ENCODE results near the gene GMPPA.

The GMPPA gene

DNA sequence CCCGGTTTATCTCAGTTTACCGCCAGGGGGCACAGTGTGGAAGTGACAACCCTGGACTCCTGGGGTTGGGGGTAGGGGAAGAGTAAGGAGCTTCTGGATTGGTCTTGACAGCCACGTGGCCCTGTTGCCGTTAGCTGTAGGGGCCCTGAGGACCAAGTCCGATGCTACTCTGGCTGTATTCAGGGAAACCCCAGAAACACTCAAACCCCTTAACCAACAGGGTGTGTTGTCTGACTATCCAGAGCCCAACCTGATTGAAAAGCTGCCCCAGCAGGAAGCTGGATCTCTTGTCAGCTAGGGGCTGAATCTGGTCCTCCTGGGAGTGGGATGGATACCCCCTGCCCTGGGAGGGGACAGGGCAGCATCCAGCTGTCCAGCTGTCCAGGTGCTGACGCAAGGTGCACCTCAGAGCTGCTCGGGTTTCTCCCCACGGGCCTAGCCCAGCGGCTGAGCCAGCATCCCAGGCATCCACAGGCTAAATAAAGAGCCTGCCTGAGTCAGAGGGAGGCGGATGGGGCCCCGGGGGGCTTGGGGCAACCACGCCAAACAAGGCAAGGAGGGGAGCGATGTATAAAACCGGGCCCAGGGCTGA lies 3.1 kb upstream of the GMPPA start:
- DNase-seq = peak; percentile 90
- TF ChIP-seq, protein P1, sequence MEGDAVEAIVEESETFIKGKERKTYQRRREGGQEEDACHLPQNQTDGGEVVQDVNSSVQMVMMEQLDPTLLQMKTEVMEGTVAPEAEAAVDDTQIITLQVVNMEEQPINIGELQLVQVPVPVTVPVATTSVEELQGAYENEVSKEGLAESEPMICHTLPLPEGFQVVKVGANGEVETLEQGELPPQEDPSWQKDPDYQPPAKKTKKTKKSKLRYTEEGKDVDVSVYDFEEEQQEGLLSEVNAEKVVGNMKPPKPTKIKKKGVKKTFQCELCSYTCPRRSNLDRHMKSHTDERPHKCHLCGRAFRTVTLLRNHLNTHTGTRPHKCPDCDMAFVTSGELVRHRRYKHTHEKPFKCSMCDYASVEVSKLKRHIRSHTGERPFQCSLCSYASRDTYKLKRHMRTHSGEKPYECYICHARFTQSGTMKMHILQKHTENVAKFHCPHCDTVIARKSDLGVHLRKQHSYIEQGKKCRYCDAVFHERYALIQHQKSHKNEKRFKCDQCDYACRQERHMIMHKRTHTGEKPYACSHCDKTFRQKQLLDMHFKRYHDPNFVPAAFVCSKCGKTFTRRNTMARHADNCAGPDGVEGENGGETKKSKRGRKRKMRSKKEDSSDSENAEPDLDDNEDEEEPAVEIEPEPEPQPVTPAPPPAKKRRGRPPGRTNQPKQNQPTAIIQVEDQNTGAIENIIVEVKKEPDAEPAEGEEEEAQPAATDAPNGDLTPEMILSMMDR (IDR thresholded peaks at IDR 0.05; ENCODE audit: low read depth, low read length) = peak; percentile 61
- Histone ChIP-seq H3K27ac (peak overlapping the region; percentile 32), H3K9me3 (ENCODE audit: severe bottlenecking) (no peaks in the 10 kb centered on the region), H3K4me3 (ENCODE audit: low read depth, low read length) (no peak overlapping the region), H3K36me3 (no peaks in the 10 kb centered on the region), H3K27me3 (ENCODE audit: insufficient read depth, low read depth, severe bottlenecking) (no peaks in the 10 kb centered on the region)

DNA sequence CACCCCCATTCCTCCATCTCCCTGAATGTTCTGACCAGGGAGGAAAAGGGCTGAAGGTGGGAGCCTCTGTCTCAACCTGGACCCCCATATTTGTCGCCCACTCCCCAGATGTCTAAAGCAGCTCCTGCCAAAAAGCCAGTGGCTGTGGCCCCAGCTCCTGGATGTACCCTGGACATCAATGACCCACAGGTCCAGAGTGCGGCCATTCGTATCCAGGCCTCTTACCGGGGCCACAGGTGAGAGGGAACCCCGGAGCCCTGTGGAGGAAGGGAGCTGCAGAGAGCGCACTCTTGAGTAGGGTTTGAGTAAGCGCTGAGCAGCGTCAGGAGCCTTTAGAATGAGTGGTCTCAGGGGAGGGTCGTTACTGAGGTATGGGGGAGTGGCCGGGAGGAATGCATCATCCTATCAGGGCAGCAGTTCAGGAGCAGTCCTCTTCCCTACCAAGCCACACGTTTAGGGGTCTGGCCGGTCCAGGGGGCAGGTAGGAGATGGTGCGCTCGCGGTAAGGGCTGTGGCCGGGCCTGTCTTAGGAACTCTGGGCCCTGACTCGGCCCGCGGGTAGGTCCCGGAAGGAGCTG lies 2.4 kb upstream of the GMPPA start:
- TF ChIP-seq, protein P1 (IDR thresholded peaks at IDR 0.05; ENCODE audit: low read depth, low read length) = no peak
- H3K9me3 ChIP-seq (ENCODE audit: severe bottlenecking) = no peaks in the 10 kb centered on the region
- peak overlapping the region; percentile 32 for H3K27ac ChIP-seq
- no peaks in the 10 kb centered on the region for H3K27me3 ChIP-seq (ENCODE audit: insufficient read depth, low read depth, severe bottlenecking)
- DNase-seq = no peak
- no peaks in the 10 kb centered on the region for H3K36me3 ChIP-seq
- no peak overlapping the region for H3K4me3 ChIP-seq (ENCODE audit: low read depth, low read length)

DNA sequence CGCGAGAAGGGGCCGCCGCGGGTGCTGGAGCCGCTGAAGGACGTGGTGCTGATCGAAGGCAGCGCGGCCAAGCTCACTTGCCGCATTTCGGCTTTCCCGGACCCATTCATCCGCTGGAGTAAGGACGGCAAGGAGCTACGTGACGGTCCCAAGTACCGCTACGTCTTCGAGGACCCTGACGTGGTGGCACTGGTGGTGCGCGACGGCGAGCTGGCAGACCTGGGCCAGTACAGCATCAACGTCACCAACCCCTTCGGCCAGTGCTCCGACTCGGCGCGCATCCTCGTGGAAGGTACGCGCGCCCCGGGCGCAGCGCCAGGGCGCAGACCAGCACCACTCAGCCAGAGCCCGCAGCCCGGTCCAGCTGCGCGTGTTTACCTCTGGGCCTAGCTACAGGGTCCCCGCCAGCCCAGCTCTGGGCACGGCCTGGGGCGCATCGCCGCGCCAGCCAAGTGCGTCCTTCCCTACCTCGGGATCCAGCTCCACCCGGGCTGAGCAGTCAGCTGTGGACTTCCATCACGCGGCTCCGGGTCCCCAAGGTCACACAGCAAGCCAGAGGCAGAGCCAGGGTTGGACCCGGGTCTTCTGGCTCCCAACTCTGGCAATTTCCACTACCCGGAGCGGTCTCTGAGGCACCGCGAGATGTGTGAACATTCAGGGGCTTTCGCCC lies 1.7 kb upstream of the GMPPA start:
- Histone ChIP-seq H3K27me3 (ENCODE audit: insufficient read depth, low read depth, severe bottlenecking) (no peaks in the 10 kb centered on the region), H3K36me3 (no peaks in the 10 kb centered on the region), H3K9me3 (ENCODE audit: severe bottlenecking) (no peaks in the 10 kb centered on the region), H3K27ac (peak overlapping the region; percentile 86), H3K4me3 (ENCODE audit: low read depth, low read length) (no peak overlapping the region)
- no peak for DNase-seq
- TF ChIP-seq, protein P1 (IDR thresholded peaks at IDR 0.05; ENCODE audit: low read depth, low read length) = no peak

DNA sequence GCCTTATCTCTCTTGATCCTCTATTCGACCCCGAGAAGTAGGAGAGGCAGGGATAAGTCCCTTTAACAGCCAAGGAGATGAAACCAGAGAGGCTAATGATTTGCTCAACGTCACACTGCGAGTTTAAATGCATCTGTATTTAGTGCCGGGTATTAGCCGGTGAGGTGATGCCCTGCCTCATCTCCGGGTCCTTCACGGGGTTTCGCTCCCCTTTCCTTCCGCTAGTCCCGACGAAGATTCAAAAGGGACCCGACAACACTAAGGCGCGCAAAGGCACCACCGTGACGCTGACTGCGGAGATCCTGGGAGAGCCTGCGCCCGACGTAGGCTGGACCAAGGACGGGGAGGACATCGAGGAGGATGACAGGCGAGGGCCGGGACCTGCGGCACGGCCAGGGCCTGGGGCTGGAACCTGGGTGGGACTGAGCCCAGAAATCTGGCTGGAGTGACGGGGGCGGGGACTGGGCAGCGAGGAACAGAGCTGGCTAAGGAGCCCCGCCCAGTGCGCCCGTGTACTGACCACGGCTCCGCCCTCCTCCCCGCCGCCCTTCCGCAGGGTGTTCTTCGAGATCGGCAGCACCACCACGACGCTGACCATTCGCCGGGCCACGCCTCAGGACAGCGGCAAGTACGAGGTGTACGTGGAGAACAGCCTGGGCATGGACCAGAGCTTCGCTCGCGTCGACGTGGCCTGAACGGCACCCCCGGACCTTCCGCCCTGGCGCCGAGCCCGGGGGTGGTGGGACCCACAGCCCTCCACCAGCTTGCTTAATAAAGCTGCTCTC lies 1.0 kb upstream of the GMPPA start:
- TF ChIP-seq, protein P1 (IDR thresholded peaks at IDR 0.05; ENCODE audit: low read depth, low read length) = no peak
- no peaks in the 10 kb centered on the region for H3K9me3 ChIP-seq (ENCODE audit: severe bottlenecking)
- peak overlapping the region; percentile 66 for H3K4me3 ChIP-seq (ENCODE audit: low read depth, low read length)
- H3K36me3 ChIP-seq = no peaks in the 10 kb centered on the region
- peak; percentile 90 for DNase-seq
- peak overlapping the region; percentile 86 for H3K27ac ChIP-seq
- no peaks in the 10 kb centered on the region for H3K27me3 ChIP-seq (ENCODE audit: insufficient read depth, low read depth, severe bottlenecking)

DNA sequence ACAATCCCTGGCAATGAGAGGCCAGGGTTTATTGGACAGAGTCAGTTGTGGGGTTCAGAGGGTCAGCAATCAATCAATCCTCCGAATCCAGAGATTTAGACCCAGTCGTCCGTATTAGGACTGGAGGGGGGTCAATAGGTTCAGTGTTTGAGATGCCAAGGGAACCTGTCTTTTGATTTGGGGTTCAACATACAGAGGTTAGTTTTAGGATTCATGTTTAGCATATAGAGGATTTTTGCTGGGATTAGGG lies 292 bp downstream of the GMPPA start:
- no peaks in the 10 kb centered on the region for H3K27me3 ChIP-seq (ENCODE audit: insufficient read depth, low read depth, severe bottlenecking)
- H3K27ac ChIP-seq = peak overlapping the region; percentile 75
- TF ChIP-seq, protein P1 (IDR thresholded peaks at IDR 0.05; ENCODE audit: low read depth, low read length) = no peak
- no peaks in the 10 kb centered on the region for H3K9me3 ChIP-seq (ENCODE audit: severe bottlenecking)
- DNase-seq = no peak
- peak overlapping the region; percentile 66 for H3K4me3 ChIP-seq (ENCODE audit: low read depth, low read length)
- no peaks in the 10 kb centered on the region; the same call in 1 of the 2 replicates for H3K36me3 ChIP-seq

Data from WERI-Rb-1 (cell line).